Measurements from ENCODE around the gene RAB40AL. TPM values are rescaled to one million over a fixed set of nuclear protein-coding genes. Genes with fewer than 3 reads are reported as not detected.
"Not testable (repeated sequence)": the region's sequence is repeated elsewhere in the genome, so short reads cannot be mapped to it uniquely, and the experiment has no call there.

Gene RAB40AL, protein sequence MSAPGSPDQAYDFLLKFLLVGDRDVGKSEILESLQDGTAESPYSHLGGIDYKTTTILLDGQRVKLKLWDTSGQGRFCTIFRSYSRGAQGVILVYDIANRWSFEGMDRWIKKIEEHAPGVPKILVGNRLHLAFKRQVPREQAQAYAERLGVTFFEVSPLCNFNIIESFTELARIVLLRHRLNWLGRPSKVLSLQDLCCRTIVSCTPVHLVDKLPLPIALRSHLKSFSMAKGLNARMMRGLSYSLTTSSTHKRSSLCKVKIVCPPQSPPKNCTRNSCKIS
- not detected in 2 replicates for total RNA-seq (2014; rRNA removed)
- 0.12 TPM for polyA plus RNA-seq (2012)

DNA sequence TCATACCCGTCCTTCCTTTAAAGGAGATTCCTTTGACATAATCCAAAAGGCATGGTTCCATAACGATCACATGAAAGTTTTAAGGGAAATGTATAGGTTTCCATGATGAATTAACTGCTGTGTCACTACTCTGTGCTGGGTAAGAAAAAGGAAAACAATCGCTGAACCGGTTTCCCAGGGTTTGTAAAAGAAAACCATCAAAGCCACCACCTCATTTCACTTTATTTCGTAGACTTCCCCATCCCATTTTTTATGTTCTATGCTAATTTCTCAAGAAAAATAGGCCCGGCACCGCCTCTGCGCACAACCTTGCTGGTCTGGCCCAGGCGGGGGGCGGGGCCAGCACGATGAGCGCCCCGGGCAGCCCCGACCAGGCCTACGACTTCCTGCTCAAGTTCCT lies at the start of gene RAB40AL:
RAB40AL (plus strand) TSS at position 301 of the 400 bp plus-strand sequence; CDS start at position 348, 47 bp downstream.
- not testable (repeated sequence) for DNase-seq (ENCODE audit: low read depth)

DNA sequence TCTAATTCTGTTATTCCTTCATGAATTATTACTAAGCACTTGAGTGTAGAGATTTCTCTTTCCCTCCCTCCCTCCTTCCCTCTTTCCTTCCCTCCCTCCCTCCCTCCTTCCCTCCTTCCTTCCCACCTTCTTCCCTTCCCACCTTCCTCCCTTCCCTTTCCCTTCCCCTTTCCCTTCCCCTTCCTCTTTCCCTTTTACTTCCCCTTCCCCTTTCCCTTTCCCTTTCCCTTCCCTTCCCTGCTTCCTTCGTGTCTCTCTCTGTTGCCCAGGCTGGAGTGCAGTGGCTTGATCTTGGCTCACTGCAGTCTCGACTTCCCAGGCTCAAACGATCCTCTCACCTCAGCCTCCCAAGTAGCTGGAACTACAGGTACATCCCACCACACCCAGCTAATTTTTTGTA lies 49.4 kb upstream of the RAB40AL start:
- DNase-seq (ENCODE audit: low read depth): no peak

DNA sequence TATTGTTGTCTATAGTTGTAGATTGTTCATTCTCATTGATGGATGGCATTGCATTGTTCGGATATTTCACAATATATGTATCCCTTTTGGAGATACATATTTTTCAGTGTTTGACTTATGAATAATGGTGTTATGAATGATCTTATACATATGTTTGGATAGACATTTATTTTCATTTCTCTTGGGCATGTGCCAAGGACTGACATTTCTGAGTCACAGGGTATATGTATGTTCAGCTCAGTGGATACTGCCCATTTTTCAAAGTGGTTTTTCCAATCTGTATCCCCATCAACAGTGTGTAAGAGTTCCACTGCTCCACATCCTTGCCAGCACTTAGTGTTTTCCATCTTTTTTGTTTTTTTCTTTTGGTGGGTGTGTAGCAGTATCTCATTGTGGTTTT lies 45.0 kb upstream of the RAB40AL start:
- no peak for DNase-seq (ENCODE audit: low read depth)

DNA sequence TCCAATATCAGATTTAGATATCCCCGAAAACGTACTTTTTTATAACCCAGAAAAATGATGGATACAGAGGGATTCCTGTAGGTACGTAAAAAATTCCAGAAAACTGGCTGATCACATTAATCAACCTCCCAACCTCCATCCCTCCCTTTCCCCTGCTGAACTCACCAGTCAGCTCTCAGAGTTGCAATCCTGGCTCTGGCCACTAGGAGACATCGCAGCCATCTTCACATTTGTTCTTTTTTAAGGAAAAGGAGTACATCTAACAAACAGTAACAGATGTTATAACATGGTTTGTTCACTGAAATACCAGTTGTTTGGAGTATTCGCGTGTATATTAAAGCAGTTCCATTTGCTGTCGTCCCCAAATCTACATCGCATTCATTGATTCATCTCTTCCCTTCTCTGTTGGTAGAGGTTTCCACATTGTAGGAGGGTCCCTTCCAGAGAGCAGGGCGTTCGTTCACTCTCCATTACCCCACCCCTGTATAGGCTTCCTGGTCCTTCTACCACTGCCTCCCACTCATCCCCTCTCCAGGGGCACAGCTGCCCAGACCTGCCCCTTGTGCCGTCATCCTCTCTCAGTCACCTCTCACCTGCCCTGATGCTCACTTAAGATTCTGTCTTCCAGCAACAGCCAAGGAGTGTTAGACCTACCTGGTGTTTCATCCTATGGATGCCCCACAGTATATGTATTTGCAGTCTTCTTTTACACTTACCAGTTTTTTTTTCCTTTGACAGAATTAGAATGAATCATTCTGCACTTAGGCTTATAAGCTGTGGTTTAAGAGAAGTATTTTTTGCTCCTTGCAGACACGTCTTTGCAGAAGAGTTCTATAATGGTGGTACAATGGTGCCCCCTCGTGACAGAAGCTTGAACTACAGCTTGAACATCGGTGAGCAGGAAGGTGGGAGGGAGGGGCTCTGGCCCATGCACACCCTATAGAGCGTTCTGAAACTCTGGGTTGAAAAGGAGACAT lies 36.8 kb upstream of the RAB40AL start:
- peak; percentile 70 for DNase-seq (ENCODE audit: low read depth)

DNA sequence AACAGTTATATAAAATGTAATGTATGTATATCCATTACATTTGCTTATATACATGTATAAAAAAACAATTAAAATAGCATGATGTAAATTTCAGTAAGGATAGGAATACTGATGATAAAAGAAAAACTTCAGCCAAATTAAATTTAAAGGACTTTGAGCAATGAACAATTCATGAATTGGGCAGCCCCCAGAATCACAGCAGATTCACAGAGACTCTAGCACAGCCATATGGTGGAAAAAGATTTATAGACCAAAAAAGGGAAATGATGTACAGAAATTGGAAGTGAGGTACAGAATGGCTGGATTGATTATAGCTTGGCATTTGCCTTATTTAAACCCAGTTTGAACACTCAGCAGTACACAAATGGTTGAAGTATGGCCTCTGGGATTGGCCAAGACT lies 34.7 kb upstream of the RAB40AL start:
- DNase-seq (ENCODE audit: low read depth): no peak

DNA sequence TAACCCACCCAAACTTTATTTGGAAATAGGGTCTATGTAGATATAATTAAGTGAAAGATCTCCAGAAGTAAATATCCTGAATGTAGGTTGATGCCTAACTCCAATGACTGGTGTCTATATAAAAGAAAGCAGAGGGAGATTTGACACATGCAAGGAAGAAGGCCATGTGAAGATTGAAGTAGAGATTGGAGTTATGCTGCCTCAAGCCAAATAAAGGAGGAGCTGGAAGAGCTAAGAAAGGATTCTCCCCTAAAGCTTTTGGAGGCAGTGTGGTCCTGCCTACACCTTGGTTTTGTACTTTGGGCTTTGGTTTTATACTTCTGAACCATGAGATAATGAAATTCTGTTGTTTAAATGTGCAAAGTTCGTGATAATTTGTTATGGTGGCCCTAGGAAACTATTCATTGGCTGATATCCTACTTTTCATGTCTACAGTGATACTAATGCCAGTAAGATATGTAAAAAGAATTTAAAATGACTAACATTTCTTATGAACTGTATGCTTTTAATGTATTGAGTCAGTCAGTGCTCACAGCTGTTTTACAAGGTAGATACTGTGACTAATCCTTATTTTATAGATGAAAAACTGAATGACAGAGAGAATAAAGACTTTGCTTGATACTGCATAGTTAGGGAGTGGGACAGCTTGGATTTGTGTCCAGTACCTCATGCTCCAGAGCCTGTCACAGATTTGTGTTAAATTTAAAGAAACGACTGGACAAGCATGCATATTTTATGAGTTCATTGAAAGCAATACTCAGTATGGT lies 5.9 kb upstream of the RAB40AL start:
- DNase-seq (ENCODE audit: low read depth): no peak

DNA sequence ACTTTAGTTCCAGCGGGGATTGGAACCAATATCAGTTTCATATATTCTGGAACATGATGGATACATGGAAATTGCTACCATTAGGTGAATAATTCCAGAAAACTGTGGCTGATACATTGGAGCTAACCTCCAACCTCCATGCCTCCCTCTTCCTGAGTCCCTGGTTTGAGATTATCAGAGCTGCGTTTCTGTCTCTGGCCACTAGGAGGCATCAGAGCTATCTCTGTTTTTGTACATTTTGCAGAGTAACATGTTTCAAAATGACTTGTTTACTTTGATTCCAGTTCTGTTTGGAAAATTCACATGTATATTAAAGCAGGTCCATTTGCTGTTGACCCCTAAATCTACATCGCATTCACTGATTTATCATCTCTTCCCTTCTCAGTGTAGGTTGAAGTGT lies 2.4 kb upstream of the RAB40AL start:
- peak; percentile 28 for DNase-seq (ENCODE audit: low read depth)

DNA sequence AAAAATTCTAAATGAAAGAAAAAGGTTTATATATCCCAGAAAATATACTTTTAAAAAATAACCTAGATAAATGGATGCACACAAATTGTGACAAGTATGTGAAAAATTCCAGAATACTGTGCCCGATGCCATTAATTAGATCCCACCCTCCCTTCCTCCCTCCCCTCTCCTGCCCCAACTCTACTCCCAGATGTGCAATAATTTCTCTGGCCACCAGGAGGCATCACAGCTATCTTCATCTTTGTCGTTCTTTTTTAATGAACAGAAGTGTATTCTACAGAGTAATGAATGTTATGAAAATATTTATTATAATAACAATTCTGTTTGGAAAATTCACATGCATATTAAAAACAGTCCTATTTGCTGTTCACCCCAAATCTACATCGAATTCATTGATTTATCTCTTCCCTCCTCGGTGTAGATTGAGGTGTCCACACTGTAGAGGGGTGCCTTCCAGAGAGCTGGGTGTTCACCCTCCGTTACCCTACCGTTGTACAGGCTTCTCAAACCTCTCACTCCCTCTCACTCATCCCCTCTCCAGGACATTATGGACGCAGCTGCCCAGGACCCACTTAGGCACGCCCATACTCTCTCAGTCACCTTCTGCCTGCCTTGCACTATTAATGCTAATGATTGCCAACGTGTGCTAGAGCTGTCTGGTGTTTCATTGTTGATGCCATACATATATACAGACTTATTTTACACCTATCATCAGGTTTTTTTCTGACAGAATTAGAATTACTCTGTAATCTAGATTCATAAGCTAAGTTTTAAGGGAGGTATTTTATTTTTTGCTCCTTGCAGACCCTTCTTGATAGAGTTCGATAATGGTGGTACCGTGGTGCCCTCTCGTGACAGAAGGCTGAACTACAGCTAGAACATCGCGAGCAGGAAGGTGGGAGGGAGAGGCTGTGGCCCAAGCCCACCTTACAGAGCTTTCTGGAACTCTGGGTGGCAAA lies 14.1 kb downstream of the RAB40AL start:
- DNase-seq (ENCODE audit: low read depth): peak; percentile 42

DNA sequence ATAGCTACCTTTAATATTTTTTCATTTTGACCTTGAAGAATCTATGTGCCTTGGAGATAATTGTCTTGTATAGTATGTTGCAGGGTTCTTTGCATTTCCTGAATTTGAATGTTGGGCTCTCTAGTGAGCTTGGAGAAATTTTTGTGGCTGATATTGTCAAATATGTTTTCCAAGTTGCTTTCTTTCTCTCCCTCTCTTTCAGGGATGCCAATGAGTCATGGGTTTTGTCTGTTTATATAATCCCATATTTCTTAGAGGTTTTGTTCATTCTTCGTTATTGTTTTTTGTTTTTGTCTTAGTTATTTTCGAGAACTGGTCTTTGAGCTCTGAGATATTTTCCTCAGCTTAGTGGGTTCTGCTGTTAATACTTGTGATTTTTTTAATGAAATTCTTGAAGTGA lies 20.7 kb downstream of the RAB40AL start:
- peak; percentile 38 for DNase-seq (ENCODE audit: low read depth)

DNA sequence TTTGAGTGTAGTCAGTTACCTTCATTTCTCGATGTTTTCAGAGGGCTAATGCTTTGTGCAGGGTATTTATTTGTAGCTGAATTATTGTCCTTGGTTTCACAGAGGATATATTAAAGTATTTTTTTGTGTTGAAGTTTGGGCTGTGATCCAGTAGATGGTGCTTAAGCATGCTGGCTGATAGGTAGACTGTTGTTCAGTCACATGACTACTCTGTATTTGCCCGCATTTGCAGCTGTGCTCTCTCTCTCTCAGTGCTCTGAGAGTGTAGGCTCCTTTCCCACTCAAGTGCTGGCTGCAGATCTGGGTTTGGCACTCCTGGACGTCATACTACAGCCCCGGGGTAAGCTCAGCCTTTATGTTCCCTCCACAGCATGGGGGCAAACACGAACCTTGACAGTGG lies 21.7 kb downstream of the RAB40AL start:
- peak; percentile 62 for DNase-seq (ENCODE audit: low read depth)

DNA sequence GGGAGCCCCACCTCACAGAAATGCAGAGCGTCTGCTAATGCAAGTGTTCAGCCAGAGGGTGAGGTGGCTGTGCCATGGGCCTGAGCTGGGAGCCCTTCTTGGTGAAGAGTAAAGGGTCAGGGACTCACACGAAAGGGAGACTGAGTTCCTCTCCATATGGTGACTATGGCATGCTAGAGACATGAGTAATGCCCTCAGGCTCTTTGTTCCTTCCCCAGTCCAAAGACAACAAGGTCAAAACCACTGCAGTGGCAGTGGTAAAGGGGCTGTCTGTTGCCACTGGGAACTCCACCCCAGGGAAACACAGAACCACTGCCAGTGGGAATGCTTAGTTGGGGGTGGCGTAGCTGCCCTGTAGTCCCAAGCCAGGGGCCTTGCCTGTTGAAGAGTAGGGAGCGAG lies 22.4 kb downstream of the RAB40AL start:
- DNase-seq (ENCODE audit: low read depth): peak; percentile 79

DNA sequence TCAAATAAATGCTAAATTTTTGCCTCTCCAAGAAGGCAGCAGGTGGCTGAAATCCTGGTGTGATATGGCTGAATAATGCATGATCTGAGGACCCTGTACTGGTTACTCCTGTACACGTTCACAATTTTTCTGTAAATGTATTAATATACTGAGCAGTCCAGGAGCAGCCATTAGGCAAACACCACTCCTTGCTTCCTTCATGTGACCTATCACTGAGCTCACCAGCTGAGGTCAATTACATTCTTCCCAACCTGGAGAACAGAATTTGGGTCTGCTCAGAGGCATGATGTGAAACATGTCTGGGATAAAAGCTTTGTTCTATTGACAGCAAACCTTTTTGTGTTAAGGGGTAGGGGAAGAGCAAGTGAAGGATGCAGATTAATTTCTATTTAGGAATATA lies 26.9 kb downstream of the RAB40AL start:
- no peak for DNase-seq (ENCODE audit: low read depth)

DNA sequence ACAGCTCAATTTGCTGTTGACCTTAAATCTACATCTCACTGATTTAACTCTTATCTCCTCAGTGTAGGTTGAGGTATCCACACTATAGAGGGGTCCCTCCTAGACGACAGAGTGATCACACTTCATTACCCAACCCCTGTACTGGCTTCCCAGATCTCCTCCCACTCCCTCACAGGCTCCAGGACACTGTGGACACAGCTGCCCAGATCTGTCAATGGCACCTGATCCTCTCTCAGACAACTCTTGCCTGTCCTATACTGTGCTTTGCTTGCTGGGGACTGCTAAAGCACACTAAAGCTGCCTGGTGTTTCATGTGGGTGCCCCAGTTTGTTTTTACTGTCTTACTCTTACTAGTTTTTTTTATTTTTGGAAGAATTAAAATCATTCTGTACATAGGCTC lies 27.9 kb downstream of the RAB40AL start:
- peak; percentile 75 for DNase-seq (ENCODE audit: low read depth)

DNA sequence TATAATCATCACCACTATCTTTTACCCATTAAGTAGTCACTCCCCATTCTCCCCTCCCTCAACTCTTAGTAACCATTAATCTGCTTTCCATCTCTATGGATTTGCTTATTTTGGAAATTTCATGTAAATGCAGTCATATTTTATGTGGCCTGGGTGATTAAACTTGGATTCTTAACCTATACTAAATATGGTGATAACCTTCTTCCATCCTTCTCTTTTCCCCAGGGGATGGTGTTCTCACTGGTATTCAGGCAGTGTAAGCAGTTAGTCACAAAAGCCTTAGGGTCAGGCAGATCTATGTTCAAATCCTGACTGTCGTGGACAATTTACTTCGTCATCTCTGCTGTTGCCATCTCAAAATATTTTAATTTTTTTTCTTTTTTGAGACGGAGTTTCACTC lies 29.6 kb downstream of the RAB40AL start:
- peak; percentile 13 for DNase-seq (ENCODE audit: low read depth)

DNA sequence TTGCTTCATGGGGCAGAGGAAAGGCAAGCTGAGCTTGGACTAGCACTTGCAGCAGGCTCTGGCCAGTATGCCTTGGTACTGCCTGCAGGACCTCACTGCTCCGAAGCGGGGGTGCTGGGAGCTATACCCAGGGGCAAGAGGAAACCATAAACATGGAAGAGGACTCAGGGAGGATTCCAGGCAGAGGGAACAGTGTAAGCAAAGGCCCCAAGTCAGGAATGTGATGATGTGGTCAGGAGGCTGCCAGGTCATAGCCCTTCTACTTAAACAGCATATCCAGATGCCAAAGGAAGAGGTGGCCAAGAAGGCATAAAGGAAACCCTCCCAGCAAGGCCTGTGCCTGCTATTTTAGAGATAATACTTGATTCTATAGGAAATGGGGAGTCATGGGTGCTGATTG lies 31.1 kb downstream of the RAB40AL start:
- DNase-seq (ENCODE audit: low read depth): no peak

DNA sequence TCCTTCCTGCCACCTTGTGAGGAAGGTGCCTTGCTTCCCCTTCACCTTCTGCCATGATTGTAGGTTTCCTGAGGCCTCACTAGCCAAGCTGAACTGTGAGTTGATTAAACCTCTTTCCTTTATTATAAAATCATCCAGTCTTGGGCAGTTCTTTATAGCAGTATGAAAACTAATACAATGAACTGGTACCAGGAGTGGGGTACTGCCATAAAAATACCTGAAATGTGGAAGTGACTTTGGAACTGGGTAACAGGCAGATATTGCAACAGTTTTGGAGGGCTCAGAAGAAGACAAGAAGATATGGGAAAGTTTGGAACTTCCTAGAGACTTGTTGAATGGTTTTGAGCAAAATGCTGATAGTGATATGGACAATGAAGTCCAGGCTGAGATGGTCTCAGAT lies 34.5 kb downstream of the RAB40AL start:
- not testable (repeated sequence) for DNase-seq (ENCODE audit: low read depth)

DNA sequence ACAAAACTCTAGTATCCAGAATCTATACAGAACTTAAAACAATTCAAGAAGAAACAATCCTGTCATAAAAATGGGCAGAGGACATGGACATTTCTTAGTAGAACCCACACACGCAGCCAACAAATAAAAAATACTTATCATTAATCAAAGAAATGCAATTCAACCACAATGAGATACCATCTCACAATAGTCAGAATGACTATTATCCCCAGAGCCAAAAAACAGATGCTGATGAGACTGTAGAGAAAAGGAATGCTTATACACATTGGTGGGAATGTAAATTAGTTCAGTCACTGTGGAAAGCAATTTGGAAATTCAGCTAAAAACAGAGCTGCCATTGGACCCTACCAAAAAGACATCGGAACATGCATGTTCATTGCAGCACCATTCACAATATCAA lies 37.9 kb downstream of the RAB40AL start:
- no peak for DNase-seq (ENCODE audit: low read depth)

DNA sequence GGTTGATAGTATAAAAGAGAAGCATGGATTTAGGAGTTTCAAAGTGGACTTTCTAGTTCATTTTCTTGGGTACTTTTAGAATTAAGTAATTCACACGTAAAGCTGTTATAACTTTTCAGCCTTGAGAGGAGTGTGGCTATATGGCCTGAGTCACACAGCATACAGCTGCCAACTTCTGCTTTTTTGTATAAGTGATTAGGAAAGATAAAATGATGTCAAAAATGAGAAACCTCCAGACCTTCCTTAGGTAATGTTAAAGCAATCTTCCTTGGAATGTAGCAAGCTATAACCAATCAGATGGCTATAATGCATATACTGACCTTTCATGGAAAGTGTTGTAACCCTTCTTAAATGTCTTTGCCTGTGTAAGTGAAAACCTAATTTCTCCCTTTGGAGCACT lies 39.2 kb downstream of the RAB40AL start:
- DNase-seq (ENCODE audit: low read depth): peak; percentile 8

DNA sequence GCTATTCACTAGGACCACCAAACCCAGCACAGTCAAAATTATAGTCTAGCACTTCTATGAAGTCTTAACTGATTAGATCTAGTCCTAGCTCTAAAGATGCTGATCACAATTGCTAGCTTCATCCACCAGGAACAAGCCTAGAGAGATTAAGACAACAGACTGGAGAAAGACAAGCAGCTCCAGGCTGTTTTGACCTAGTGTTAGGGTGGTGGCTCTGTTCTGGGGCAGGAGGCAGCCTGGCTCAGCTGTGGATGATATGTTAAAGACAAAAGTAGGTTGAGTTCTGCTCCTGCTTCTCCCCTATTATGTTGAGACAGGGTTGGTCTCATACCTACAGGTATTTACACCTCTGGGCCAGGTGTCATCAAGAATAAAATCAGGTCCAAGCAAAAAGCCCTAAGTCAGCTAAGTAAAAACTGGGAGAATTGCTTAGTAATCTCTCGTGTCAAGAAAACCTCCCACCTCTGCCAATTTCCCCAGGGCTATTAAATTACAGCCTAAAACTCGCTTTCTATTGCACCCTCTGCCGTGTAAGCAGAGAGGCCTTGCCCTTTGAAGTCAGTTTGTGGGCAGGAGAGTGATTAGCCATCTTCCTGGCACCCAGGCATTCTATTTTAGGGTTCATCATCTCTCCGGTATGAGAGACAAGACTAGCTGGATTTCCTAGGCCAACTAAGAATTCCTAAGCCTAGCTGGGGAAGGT lies 39.9 kb downstream of the RAB40AL start:
- DNase-seq (ENCODE audit: low read depth): peak; percentile 71

DNA sequence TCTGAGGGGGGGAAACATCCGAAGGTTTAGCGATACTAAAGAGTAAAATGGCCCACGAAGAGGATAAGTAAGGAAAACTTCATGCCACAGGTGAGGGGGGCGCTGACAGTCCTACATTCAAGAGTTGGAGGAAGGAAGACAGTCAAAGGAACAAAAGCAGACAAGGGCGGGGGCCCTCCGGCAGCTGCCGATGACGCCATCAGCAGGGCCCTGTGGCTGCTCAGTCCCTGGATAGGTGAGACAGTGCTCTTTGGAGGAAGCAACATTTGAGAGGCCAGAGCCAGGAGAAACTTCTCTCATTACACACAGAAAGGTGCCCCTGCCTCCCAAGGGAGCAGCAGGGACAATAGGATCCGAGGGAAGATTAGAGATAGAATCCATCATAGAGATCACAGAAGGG lies 41.5 kb downstream of the RAB40AL start:
- no peak for DNase-seq (ENCODE audit: low read depth)

All from LHCN-M2 (cell line).